ENCODE results near the gene GET3. TPM values are rescaled to one million over a fixed set of nuclear protein-coding genes. Genes with fewer than 3 reads are reported as not detected.

The GET3 gene
- total and polyA plus RNA-seq, 2 of the 13 experiments (the other 11 are each of a cell fraction or from before 2014, with no cell fraction given), result 57.7 to 59.4 TPM

- TF ChIP-seq BRF2 (CRISPR knock-in tag; IDR thresholded peaks at IDR 0.05), result no peak
- no peak for TF ChIP-seq MNT (IDR thresholded peaks at IDR 0.05)
- TF ChIP-seq, protein P1, sequence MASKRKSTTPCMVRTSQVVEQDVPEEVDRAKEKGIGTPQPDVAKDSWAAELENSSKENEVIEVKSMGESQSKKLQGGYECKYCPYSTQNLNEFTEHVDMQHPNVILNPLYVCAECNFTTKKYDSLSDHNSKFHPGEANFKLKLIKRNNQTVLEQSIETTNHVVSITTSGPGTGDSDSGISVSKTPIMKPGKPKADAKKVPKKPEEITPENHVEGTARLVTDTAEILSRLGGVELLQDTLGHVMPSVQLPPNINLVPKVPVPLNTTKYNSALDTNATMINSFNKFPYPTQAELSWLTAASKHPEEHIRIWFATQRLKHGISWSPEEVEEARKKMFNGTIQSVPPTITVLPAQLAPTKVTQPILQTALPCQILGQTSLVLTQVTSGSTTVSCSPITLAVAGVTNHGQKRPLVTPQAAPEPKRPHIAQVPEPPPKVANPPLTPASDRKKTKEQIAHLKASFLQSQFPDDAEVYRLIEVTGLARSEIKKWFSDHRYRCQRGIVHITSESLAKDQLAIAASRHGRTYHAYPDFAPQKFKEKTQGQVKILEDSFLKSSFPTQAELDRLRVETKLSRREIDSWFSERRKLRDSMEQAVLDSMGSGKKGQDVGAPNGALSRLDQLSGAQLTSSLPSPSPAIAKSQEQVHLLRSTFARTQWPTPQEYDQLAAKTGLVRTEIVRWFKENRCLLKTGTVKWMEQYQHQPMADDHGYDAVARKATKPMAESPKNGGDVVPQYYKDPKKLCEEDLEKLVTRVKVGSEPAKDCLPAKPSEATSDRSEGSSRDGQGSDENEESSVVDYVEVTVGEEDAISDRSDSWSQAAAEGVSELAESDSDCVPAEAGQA (IDR thresholded peaks at IDR 0.05; ENCODE audit: low read depth), result no peak
- TF ChIP-seq, protein P1 (CRISPR knock-in tag; IDR thresholded peaks at IDR 0.05; ENCODE audit: borderline replicate concordance), result no peak; the same call in 1 of the 2 replicates
- TF ChIP-seq IKZF5 (CRISPR knock-in tag; IDR thresholded peaks at IDR 0.05), result peak; percentile 63
- no peak for TF ChIP-seq TOPORS (CRISPR knock-in tag; IDR thresholded peaks at IDR 0.05)
- no peak for TF ChIP-seq IRF1 (CRISPR knock-in tag; IDR thresholded peaks at IDR 0.05; ENCODE audit: low read depth)
- TF ChIP-seq, protein P2, sequence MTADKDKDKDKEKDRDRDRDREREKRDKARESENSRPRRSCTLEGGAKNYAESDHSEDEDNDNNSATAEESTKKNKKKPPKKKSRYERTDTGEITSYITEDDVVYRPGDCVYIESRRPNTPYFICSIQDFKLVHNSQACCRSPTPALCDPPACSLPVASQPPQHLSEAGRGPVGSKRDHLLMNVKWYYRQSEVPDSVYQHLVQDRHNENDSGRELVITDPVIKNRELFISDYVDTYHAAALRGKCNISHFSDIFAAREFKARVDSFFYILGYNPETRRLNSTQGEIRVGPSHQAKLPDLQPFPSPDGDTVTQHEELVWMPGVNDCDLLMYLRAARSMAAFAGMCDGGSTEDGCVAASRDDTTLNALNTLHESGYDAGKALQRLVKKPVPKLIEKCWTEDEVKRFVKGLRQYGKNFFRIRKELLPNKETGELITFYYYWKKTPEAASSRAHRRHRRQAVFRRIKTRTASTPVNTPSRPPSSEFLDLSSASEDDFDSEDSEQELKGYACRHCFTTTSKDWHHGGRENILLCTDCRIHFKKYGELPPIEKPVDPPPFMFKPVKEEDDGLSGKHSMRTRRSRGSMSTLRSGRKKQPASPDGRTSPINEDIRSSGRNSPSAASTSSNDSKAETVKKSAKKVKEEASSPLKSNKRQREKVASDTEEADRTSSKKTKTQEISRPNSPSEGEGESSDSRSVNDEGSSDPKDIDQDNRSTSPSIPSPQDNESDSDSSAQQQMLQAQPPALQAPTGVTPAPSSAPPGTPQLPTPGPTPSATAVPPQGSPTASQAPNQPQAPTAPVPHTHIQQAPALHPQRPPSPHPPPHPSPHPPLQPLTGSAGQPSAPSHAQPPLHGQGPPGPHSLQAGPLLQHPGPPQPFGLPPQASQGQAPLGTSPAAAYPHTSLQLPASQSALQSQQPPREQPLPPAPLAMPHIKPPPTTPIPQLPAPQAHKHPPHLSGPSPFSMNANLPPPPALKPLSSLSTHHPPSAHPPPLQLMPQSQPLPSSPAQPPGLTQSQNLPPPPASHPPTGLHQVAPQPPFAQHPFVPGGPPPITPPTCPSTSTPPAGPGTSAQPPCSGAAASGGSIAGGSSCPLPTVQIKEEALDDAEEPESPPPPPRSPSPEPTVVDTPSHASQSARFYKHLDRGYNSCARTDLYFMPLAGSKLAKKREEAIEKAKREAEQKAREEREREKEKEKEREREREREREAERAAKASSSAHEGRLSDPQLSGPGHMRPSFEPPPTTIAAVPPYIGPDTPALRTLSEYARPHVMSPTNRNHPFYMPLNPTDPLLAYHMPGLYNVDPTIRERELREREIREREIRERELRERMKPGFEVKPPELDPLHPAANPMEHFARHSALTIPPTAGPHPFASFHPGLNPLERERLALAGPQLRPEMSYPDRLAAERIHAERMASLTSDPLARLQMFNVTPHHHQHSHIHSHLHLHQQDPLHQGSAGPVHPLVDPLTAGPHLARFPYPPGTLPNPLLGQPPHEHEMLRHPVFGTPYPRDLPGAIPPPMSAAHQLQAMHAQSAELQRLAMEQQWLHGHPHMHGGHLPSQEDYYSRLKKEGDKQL (CRISPR knock-in tag; IDR thresholded peaks at IDR 0.05; ENCODE audit: low read depth), result no peak
These were observed 55.0 kb downstream of the GET3 start (continued) for GRCh38 chr19:12792051-12792852.

Measured in HepG2 (cell line).